DND-41 (cell line): Measurements from ENCODE around the gene OLFML1.

ENCODE experiments used
- CTCF ChIP-seq: IDR thresholded peaks from 2 replicates; pipeline ENCODE4 v1.5.1; 2012; ENCODE audit warnings: borderline replicate concordance, low read length, moderate library complexity, mild to moderate bottlenecking; ENCODE audit not compliant: poor library complexity, severe bottlenecking; ENCODE audit errors: extremely low read depth
- EZH2 ChIP-seq: IDR thresholded peaks from 3 replicates; pipeline ENCODE4 v1.6.1; 2012; ENCODE audit warnings: borderline replicate concordance, low read depth, mild to moderate bottlenecking, moderate library complexity, low read length, inconsistent platforms; ENCODE audit not compliant: severe bottlenecking

DNA sequence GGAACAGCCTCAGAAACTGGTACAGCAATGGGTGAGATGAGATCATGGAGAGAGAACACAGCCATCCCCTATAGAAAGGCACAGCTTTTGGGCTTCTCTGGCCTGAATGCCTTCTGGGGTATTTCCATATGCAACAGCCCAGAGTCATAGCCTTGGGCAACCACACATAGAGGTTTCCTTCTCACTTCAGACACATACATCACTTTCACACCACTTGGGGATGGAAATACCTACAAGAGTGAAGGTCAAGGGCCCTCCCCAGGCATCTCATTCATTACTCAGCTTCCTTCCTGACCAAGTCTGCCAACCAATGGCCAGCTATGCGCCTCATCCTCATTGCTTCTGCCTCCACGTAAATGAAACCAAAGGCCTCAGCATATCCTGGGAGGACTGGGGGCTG is 17.7 kb upstream of the OLFML1 start:
- TF ChIP-seq CTCF (no peak), EZH2 (no peak)
